ENCODE measurements around the gene VAPA.
A peak's percentile ranks its signal among the peaks of the same experiment; 100 is the strongest.

The VAPA gene

DNA sequence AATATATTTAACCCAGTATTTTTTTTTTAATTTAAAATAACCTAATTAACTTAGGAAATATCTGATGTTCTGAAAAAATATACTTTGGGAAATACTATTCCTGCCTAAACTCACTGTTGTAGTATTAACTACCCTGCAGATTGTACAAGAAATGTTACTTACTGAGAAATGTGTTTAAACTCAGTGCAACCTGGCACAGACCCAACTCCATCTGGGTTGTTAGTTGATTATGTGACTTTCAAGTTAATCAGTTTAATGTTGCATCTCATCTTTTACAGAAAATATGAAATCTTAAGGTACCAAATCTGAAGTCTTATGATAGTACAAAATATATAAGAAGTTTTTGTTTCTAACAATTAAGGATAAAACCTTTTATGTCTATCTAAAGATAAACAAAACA, 27.3 kb downstream of the VAPA start:
- DNase-seq (ENCODE audit: low spot score): no peak

DNA sequence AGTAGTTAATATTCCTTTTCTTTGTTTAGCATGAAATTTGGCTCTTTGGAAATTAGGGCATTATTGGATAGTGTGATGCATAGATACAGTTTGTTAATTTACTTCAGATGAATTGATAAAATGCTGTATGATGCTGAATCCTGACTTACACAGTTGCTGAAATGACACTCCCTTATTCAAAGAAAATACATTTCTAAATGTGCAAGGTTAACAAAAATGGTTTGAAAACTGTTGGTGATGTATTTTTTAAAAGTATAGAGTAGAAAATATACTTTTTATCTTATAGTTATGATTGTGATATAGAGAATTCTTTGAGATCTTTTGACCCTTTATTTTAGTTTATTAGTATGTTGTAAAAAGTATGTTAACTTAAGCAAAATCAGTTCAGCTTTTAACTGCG, 27.8 kb downstream of the VAPA start:
- no peak for DNase-seq (ENCODE audit: low spot score)

DNA sequence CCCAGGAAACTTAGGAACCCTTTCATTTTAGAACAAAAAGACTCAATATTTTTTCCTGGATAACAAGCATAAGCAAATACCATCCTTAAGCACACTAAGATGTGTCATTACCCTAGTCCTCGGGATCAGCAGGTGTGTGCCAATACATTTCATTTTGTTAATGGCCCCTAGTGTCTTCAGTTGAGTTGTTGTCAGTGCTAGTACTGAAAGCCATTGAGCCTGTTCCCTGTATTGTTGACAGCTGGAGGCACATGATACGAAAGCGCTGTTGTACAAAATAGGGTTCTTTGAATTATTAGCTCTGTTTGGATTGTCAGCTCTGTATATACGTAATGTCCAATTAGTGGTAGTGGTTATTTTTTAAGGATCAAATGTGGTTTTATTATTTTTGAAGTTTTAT, 29.5 kb downstream of the VAPA start:
- no peak for DNase-seq (ENCODE audit: low spot score)

DNA sequence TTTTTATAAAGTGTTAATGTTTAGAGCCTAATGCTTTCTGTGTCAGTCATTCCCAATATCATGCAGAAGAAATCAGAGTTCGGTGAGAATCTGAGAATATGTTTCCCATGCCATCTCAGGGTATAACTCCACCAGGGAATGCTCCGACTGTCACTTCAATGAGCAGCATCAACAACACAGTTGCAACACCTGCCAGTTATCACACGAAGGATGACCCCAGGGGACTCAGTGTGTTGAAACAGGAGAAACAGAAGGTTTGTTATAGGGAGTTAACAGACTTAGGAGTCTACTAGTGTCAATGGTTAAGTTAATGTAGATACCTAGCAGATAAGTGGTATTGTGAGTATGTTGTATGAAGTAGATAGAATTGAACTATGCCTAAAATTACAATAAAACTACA, 31.0 kb downstream of the VAPA start:
- no peak for DNase-seq (ENCODE audit: low spot score)

DNA sequence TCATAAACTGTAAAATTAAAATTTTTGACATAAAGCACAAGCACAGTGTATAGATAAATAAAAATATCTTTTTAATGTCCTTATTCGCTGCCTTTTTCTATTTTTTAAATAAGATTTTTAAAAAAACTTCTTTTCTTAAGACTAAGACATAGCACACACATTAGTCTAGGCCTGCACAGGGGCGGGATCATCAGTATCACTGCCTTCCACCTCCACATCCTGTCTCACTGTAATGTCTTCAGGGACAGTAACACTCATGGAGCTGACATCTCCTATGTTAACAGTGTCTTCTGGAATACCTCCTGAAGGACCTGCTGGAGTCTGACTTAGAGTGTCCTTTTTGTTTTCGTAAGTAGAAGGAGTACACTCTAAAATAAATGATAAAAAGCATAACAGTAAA, 33.0 kb downstream of the VAPA start:
- DNase-seq (ENCODE audit: low spot score): no peak

DNA sequence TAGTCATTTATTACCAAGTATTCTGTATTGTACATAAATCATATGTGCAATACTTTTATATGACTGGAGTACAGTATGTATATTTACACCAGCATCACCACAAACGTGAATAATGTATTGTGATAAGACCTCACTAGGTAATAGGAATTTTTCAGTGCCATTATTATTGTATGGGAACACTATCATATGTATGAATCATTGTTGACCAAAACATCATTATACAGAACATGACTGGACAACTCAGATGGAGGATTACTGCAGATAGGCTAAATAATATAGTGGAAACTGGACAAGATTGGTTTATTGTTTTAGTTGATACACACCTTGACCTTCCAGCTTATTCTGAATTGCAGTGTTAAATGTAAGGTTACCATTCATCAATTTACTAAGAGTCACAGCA, 33.4 kb downstream of the VAPA start:
- no peak for DNase-seq (ENCODE audit: low spot score)

DNA sequence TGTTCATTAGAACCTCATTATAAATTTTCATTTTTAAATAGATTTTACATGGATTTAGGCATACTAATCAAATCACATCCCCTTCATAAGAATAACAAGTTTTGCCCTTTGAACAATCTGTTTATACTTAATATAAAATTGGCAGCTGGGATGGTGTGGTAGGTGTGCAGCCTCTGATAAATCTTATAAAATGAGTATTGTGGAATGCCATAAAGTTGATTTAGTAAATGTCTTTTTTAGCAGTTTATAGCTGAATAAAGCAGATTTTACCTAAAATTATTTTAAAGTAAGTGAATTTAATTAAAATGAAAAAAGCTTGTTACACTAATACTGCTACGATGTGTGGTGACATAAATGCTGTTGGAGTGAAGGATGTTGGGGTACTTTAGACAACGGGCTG, 35.5 kb downstream of the VAPA start:
- DNase-seq (ENCODE audit: low spot score): no peak

DNA sequence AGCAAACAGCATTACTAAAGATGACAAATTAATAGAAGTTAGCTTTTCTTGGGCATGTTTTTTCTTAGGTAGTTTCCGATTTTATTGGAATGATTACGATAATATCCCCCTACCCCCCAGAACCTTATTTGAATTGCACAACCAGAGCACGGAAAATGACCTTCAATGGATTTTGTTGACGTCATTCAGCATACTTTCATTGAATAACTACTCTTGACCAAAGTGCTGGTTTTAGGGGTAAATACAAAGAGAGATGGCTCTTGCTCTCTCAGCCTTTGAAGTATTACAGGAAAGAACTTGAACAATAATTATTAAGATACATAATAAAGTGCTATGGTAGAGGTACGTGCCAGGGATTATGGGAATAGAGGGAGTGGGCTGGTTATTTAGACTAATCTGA, 36.0 kb downstream of the VAPA start:
- no peak for DNase-seq (ENCODE audit: low spot score)

DNA sequence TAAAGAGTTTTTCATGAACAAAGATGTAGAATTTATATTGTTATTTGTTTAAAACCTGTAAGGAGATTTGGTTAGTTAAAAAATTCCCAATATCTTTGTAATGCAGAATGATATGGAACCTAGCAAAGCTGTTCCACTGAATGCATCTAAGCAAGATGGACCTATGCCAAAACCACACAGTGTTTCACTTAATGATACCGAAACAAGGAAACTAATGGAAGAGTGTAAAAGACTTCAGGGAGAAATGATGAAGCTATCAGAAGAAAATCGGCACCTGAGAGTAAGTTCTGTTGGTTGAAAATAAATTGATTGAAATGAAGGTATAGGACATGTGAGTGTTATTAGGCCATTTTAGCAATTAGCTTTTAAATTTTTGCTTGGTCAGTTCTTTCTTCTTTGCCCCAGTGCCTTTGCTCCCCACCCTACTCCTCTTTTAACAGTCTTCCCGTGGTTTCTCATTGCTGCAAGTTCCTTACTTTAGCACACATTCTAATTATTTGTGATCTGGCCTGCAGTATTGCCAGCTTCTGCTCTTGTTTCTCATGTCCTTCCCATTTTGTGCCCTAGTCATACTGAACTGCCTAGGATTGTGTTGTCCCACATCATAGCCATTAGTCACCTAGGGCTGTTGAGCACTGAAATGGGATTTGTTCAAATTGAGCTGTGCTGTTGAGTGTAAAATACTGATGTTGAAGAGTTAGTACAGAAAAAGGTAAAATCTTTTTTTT, 36.6 kb downstream of the VAPA start:
- DNase-seq (ENCODE audit: low spot score): no peak

DNA sequence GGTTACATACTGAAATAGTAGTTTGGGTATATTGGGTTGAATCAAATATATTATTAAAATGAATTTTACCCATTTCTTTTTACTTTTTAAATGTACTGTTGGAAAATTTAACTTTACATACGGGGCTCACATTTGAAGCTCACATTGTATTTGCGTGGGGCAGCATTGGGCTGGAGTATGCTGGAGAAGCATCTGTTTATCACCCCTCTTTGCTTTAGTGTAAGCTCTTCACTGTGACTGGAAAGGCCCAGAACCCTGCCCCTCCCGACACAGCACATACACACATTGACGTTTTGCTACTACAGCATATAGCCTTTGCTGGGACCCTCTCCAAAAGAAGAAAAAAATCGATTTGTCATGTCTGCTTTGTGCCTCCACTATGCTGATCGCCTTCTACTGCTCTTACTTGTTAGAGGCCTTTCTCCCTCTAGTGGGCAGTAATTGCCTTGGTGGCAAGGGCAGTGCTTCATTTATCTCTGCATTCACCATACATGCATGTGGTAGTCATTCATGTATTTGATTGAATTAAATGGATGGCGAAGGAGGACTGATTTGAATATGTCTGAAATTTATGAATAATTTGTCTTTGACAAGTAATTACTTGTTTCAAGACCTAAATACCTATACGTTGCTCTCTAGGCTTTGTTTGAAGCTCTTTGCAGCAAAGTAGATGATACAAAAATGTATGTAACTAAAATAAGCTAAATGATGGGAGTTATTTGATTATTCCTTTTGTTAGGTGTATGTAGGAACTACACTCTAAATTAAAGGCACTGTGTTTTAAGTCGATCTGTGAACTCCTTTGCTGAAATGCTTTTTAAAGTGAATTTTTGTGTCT, 37.4 kb downstream of the VAPA start:
- peak; percentile 53 for DNase-seq (ENCODE audit: low spot score)

DNA sequence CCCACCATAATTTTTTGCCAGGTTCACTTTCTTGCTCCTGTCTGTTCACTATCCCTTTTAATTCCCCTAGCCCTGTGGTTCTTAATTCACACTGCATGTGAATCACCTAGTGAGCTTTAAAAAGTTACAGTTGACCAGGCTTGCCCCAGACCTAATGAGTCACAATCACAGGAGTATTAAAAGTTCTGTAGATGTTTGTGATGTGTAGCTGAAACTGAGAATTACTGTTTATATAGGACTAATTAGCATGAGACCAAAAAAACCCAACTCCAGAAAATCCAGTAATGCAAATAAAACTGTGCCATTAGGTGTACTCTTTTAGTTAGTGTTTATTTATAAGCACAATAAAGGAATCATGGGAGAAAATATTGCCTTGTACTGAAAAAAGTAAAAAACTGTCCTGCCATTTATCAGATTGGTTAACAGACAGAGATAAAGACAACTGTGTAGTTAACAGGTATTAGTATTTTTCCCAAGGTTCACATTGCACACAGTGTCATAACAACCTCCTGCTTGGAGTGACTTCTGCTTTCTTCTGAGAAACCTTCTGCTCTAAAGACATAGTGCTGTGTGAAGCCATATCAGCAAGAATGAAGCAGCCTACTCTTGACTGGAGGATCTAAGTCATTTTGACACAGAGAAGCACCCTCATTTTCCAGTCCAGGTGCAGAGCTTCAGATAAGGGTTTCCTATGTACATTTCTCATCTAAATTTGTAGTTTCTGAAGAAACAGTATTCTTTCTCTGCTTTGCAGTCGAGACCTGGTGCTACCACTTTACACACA, 39.0 kb downstream of the VAPA start:
- no peak for DNase-seq (ENCODE audit: low spot score)

DNA sequence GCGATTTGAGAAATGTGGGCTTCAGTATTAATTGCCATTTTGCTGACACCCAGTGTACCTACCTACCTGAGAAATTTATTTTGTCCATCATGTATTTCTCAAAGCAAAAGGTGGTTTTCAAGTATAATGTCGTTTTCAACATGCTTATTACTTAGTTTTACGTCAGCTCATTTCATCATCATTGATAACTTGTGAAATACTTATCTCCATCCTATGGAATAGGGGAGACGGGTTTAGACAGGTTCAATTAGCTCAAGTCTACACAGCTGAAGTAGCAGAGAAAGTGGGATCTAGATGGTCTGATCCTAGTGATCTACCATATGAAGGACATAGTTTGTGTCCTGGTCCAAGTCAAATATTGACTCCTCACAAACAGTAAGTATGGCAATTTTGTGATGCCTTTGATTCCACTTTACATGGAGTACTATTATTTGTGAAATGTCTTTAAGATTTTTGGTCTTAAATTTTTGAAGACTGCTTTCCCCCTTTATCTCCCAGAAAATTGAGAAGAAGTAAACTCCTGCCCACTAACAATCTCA, 45.1 kb downstream of the VAPA start:
- no peak for DNase-seq (ENCODE audit: low spot score)

DNA sequence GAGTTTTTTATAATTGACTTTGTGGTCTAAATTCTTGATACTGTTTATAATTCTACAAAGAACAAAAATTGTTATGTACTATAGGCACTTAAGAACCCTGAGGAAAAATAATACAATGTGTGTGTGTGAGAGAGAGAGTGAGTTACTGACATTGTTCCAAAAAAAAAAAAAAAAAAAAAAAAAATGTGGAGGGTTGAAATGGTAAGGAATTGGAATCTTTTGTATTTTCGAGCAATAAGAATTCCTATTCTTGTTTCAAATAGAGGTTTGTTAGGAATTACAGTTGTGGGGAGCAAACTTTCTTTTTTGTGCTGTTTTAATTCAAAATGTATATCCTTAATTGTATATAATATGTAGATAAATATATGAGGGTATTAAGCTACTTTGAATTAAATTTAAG, 45.7 kb downstream of the VAPA start:
- no peak for DNase-seq (ENCODE audit: low spot score)

DNA sequence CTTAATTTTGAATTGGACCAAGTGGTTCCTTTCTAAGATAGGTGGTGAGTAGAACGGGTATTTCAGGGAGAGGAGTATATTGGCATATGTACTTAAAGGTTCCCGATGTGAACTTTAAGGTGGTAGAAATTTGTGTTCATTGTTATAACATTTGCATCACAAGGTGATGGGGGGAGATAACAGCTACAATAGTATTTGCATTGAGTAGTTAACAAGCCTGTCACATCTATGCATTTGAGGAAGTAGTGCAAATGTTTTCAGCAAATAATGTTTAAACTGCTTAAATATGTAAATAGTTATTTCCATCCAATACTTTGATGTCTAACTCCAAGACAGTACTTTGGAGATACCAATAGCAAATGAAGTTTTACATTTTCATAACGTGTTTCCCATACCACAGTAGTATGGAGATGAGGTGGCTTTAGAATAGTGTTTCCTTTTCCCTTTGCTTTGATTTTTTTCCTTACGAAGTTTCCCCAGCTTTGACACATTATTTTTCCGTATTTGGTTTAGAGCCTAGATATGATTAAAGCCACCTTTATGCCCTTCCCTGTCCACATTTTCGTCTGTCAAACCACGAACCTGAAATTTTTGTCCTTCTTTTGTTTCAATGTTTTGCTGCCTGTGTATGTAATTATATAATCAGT, 46.6 kb downstream of the VAPA start:
- DNase-seq (ENCODE audit: low spot score): no peak

DNA sequence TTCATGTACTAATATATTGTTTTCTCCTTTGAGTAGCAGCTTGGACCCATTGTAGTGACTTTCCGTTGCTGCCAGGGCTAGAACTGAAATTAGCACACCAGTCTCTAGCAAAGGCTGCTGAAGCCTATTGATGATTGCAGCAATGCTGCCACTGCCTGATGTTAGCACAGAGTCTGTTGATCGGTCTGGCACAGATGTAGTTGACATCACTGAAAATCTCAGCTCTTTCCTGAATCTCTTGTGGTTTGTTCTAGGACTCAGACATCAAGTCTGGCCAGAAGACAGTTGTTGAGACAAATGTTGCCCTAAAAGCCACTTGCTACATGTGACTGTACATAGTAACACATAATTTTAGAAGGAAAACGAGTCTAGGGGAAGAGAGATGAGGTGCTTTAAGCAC, 47.2 kb downstream of the VAPA start:
- no peak for DNase-seq (ENCODE audit: low spot score)

DNA sequence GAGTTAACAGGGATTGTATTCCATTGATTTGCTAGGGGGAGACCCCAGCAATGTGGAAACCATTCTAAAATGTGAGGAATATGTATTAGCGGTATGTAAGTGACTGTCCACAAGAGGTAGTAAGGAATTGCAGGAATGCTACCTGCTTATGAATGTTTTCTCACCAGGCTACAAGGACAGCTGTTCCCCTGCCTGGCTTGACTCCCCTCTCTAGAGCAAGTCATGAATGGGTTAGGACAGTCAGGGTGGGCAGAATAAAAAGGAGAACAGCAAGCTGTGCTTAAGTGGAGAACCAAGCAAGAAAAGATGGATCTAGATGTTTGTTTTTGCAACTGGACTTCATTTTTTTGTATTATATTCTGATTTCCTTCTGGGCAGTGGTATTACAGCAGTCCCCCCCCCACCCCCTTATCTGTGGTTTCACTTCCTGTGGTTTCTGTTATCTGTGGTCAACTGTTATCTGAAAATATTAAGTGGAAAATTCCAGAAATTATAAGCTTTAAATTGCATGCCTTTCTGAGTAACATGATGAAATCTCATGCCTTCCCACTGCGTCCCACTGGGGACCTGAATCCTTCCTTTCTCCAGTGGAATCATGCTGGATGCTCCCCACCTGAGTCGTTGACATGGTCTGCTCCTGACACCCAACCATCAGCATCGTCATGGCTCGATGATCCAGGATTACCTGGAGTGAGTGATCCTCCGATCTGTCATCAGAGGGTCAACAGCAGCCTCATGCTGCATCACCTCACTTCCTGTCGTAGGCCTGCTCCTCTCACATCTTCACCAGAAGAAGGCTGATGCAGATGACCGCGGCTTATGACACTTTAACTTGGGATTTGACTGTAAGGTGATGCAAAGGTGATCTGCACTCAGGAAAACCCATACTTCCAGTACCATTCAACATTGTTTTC, 52.2 kb downstream of the VAPA start:
- peak; percentile 46 for DNase-seq (ENCODE audit: low spot score)

DNA sequence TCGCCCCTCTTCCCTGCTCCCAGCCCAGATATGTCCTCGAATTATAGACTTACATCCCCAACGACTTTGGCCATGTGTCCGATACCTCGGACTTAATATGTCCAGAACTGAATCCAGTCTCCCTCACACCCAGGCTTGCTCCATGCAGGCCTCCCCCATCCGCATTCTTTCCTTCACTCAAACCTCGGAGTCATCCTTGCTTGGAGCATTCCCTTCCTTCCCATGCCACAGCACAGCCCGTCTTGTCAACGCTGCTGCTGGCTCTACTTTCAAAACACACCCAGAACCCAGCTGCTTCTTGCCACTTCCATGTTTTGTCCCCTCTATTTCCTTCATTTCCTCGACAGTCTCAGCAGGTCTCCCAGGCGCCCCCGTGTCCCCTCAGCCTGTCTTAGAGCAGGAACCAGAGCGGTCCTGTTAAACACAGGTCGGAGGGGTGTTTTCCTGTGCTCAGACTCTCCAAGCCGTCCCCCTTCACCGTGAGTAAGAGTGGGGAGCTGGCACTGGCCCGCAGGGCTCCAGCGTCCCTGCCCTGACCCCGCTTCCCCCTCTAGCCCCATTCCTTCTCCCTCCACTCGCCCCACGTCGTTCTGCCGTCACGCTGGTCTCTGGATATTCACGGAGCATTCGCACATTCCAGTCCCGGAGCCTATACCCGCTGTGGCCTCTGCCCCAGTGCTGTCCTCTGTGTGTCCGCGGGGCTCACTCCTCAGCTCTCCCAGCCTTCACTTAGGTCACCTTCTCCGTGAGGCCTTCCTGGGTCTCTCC, 54.4 kb downstream of the VAPA start:
- DNase-seq (ENCODE audit: low spot score): no peak

DNA sequence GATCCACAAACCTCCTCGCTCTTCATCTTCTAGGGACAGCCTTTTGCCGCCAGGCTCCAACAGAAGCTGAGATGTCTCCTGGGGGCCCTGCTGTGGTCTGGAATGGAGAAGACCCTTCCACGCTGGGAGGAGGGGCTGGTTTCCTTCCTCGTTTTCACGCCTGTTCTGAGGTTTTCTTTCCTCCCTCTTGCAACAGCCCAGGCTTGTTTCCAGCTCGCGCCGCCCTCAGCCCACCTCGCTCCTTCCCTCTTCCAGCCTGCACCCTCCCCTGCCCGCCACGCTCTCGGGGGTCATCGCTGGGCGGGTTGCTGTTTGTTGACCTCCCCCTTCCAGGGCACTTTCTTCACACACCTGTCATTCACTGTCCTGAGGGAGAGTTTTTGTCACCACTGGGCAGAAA, 55.4 kb downstream of the VAPA start:
- DNase-seq (ENCODE audit: low spot score): no peak

DNA sequence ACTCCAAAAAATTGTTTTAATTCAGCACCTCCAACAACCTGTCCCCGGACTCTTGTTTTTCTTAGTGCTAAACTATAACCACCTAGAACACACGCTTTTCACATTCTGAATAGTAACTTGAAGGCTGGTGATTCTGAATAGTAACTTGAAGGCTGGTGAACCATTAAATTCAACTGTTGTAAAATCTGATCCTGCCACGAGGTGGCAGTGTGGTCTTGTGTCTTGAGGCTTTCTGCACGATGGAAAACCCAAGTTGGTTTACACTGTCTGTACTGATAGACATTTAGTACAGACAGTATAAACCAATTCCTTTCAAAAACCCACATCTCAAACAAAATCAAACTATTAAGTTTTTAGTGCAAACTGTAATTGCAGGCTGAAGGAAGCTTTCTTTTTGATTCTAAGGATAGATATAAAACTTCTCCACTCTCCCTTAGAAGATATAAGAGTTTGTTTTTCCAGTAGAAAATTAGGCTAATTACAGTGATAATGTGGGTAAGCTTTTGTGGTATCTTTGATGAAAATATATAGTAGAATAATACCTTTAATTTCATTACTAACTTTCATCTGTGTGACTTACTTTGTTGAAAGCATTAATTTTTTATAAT, 57.6 kb downstream of the VAPA start:
- peak; percentile 78 for DNase-seq (ENCODE audit: low spot score)

DNA sequence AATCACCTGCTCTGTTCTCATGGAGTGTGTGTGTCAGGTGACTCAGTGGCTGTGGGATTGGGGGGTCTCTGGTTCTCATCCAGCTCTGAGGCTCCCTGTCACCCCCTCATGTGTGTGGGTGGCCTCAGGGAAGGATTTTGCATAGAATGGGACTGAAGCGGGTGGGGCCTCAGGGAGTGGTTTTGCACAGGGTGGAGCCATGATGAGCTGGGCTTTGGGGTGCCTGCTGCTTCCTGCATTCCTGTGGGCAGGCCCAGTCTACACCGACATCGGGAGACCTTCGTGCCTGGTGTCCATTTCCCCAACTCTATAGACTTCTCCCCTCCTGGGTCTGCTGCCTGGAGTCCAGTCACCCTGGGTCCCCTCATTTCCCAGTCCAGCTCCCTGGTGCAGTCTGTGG, 59.7 kb downstream of the VAPA start:
- DNase-seq (ENCODE audit: low spot score): peak; percentile 94

Measured in SW480 (cell line).